HCEC 1CT (cell line): ENCODE data around the gene ZNF839.
A peak's percentile ranks its signal among the peaks of the same experiment; 100 is the strongest.
"Not testable (repeated sequence)": the region's sequence is repeated elsewhere in the genome, so short reads cannot be mapped to it uniquely, and the experiment has no call there.

Source experiments
- DNase-seq: peaks from one replicate; pipeline ENCODE4 v3.0.0-alpha.2; 2017

Gene ZNF839

DNA sequence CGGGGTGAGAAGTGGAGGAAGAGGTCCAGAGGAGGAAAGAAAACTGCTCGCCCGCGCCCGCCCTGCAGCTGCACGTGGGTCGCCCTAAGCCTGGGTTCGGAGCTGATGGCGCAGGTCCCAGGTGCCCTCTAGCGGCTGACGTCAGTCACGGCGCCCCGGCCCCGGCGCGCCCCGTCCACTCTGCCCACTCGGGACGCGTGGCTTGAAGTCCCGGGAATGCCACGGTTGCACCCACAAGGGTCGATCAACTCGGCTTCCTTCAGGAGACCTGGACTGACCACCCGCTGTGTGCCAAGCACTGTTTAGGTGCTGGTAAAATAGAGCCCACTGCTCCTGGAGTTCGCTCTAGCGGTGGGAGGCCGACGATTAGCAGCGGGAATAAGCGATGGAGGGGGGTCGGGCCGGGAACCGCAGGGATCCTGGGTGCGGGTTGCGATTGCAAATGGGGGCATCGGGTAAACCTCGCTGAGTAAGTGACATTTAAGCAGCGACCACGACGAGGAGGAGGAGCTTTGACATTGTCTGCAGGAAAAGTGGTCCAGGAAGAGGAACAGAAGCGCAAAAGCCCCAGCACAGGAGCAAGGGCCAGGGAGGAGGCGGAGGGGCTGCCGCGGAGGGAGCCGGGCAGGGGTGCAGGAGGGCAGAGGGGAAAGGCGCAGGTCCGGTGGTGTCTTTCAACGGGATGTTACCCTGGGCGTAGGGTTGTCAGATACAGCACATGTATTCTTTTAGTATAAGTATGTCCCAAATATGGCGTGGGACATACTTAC, 5.1 kb upstream of the ZNF839 start:
- peak; percentile 84 for DNase-seq

DNA sequence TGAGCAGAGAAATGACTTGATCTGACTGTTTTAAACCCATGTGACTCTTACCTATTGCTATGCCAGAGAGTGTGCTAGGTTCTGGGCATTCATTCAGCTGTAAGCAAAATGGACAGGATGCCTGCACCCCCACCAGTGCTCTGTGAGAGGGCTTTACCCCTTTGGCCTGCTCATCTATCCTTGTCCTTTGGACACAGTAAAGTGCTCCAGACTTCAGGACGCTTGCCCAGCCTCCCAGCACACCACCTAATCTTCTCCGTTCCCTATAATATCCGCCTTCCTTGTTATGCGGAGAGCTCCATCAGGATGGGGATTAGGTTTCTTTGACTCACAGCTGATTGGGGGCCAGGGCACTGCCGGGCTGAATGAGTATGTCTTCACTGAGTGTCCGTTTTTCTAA, 4.4 kb upstream of the ZNF839 start:
- no peak for DNase-seq

DNA sequence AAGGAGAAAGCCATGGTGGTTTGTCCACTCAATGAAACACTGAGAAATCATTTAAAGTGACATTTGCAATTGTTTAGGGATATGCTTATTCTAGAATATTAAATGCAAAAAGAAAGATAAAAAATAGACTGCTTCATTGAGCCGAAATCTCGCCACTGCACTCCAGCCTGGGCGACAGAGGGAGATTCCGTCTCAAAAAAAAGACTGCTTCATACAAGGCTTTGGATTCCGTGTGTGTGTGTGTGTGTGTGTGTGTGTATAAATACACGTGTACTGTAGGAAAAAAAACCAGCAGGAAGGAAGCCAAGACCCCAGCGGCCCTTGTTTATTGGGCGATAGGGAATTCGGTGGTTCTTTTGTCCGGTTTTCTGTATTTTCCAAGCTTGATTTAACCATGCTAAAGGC, 3.2 kb upstream of the ZNF839 start:
- DNase-seq: peak; percentile 57

DNA sequence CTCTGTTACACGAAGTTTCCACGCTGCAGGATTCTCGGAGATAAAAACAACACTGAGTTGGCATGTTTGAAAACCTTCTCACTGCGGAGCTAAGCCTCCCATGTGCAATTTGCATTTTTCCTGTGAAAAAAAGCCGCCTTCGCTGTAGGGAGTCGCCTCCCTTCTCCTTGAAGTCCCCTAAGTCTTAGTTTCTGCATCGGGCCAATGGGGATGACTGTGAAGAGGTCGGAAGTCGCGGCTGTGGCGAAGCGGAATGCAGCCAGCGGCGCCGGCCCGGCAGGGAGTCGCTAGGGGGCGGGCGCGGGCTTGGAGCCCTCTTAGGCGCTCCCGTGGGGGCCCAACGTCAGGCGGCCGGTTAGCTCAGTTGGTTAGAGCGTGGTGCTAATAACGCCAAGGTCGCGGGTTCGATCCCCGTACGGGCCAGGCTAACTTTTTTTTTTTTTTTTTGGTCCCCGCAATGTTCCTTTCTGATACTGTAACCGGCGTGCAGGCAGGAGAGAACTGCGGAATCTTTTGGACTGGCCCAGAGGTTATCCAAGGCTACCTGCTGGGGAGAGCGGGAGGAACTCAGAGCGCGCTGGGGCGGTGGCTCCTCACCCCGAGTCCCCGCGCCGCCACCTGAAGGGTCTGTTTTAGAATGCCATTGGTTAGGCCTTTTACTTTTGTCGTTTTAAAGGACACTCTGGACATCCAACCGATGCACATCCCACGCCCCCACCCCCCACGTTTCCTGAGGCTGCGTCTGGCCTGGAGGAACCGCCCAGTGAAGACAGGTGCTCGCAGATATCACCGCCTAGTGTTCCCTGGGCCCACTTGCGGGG, 2.6 kb upstream of the ZNF839 start:
- DNase-seq: peak; percentile 88

DNA sequence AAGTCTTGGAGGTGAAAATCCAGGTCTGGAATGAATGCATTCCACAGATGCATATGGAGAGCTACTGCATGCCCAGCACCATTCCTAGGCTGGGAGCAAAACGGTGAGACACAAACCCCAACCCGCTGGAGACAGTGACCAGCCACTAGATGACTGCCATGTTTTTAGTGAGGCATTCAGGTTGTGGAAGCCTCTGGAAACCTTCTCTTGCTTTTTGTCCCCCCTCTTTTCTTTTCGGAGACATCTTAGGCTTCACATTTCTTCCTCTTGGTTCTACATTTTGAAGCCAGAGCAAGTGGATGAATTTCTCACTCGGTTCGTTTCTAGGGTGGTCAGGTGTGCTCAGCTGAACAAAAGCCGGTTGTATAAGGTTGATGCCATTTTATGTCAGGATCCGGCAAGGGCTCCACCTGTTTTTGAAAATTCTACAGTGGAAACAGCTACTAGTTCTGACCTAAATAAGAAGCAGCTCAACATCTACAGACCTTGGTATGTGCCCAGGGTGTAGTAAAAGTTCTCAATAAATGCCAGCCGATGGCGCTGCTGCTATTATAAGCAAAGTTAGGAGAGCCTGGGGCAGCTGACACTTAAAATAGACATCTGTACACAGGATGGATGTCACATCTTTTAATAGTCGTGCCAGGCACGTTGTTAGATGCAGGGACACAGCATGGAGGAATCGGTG, 1.8 kb upstream of the ZNF839 start:
- DNase-seq: no peak

DNA sequence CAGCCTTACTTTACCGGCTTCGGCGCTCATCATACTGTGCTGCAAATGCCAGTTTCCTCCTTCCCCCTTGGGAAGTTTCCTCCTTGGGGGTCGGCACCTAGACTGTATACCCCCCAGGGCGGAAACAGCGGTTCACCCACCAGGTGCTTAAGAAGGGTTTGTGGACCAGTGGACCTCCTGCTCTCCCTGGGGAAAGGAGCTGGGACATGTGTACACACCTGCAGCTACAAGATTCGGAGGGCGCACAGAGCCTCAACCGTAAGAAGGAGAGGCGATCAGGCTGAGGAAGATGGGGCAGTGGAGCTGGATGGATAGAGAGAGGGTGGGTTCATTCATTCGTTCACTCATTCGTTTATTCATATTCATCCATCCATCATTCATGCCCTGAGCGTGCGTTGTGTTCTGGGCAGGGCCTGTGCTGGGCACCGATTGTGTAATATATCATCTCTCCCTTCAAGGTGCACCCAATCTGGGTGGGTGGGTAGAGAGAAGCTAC, 717 bp upstream of the ZNF839 start:
- DNase-seq: no peak

DNA sequence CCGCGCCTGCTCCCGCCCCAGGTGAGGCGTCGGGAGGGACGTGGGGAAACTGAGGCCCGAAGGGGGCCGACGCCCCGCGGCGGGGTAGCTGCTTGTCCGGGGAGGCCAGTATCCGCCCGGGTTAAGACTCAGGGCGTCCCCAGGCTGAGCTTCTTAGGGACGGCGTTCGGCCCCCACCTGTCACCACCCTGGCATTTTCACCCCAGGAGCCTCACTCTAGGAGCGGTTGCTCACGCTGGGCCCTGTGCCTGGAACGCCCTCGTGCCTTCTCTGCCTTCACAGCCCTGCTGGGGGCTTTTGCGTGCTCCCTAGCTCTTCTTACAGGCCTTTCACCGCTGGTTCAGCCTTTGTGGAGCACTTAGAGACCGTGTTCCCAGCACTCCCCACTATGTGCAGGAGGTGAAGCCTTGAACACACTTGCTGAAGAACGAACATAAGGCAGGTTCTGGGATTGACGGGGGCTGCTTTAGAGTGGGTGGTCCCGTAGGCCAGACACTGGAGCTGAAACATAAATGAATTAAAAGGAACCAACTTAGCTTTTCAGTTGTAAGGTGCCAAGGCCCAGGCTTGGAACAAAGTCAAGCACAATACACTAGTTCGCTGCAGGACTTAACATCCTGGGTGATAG, 601 bp downstream of the ZNF839 start:
- peak; percentile 32 for DNase-seq

DNA sequence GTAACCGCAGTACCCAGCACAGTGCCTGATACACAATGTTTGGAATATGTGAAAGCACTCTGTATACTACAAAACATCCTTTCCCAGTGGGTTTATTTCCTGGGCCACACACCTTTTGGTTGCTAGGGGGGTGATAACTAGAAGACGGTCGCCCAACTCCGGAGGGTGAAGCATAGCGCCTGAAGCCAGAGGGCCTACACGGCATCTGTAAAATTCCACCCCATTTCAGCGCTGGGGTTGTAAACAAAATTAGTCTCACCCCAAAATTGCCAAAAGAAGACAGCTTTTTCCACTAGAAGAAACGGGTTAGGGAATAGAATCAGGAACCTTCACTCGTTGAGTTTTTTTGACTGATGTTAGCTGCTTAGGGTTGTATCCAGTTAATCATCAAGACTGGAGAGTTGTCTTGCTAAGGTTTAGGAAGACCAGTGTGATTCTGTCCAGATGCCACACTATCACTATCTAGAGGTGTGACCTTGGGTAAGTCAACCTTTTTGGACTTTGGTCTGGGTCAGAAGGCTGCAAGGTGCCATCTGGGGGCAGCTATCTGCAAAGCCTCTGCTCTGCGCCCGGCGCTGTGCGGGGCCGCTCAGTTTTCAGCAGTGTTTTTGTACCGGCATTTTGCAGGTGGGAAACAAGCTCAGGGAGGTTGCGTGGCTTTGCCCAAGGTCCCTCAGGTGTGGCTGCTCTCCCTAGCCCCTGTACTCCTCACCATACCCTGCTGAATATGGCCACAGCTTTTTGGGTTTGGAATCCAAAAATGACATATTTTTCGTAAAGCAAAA, 1.3 kb downstream of the ZNF839 start:
- DNase-seq: no peak

DNA sequence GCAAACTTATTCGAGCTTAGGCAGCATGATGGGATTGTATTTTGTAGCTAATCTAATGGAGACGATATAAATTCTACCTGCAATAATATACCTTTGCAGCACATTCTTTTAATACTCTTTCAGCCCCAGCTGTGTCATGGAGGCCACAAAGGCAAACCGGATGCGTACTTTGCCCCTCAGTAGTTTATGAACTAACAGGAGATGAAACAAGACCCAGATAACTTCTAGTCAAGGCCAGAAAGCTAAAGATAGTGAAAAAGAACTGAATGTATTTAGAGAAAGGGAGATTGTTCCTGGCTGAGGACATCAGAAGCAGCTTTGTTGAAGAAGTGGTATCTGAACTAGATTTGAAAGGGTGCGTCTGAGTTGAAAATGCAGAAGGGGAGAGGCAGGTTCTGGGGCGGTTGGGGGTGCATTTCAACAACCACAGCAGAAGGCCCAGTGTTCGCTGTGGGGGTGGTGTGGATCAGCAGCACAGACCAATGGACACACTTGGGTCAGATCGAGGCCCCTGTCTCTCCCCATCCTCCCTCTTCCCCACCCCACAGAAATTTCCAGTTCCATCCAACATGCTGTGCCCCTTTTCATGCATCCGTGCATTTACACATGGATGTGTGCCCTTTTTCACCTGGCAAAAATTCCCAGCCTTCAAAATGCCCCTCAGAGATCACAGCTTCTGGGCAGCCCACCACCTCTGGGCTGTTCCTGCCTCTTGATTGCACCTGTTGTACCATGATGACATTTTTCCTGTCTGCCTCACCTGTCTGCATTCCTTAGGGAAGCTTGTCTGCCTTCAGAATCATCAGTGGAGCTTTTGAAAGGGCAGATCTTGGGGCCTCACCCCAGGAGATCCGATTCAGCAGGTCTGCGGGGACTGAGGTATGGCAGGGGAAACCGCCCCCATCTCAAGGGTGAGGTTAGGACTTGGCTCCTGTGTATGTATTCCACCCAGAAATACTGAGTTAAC, 2.2 kb downstream of the ZNF839 start:
- DNase-seq: no peak

DNA sequence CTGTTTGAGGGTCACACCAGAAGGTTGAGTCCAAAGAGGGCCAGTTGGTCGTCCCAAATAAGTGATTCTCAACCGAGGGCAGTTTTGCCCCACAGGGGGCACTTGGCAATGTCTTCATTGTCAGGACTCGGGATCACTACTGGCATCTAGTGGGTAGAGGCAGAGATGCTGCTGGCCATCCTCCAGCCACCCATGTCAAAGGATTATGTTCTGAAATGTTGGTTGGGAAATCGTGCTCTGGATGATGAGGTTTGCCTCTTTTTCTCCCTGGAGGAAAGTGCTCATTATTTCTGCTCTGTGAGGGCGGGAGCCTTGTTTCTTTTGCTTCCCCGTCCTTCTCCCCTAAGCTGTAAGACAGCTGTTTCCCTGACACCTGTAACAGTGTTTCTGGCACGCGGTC, 3.6 kb downstream of the ZNF839 start:
- DNase-seq: peak; percentile 77

DNA sequence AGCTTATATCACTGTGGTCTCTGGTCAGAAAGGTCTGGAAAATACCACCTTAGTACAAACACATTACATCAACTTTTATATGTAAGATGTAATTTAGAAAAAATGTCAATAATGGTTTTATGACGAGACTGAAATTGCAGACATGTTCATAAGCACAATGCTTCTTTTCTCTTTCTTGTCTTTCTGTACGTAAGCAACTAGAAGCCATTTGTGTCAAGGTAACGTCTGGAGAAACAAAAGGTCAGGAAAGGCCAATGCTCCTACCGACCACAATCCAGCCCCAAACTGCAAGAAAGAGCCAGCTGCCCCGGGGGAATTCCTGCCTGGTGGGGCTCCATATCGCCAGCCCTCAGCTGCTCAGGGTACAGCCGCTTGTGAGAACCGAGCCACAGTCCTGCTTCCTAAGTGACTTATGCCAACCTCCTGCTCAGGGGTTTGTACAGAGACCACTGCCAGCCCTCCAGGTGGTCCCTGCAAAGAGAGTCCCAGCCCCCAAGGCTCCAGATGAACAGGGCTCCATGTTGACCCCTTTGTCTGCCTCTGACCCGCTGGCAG, 6.3 kb downstream of the ZNF839 start:
- DNase-seq: no peak

DNA sequence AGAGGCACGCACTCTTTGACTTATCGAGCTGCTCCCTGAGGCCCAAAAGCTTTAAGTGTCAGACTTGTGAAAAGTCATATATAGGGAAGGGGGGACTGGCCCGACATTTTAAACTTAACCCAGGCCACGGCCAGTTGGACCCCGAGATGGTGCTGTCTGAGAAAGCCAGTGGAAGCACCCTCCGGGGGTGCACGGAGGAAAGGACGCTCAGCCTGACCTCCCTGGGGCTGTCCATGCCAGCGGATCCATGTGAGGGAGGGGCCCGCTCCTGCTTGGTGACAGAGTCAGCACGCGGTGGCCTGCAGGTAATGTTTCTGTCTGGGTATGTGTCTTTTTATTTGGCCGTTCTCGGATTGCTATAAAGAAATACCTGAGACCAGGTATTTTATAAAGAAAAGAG, 7.0 kb downstream of the ZNF839 start:
- no peak for DNase-seq

DNA sequence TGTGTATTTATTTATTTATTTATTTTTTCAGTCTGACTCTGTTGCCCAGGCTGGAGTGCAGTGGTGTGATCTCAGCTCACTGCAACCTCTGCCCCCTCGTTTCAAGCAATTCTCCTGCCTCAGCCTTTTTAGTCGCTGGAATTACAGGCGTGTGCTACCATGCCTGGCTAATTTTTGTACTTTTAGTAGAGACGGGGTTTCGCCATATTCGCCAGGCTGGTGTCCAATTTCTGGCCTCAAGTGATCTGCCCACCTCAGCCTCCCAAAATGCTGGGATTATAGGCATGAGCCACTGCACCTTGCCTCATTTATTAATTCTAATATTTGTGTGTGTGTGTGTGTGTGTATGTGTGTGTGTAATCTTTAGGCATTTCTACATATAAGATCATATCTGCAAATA, 9.8 kb downstream of the ZNF839 start:
- DNase-seq: not testable (repeated sequence)

DNA sequence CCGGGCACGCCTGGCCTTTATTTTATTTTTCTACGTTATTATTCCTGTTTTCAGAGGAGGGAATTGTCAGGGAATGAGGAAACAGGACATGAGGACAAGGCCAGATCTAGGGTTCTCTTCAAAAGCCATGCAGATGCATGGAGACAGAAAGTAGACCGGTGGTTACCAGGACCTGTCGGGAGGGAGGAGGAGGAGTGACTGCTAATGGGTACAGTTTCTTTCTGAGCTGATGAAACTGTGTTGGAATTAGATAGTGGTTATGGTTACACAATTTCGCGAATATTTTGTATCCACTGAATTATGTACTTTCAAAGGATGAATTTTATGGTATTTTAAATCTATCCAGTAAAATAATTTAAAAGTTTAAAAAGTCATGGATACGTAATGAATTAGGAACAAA, 11.3 kb downstream of the ZNF839 start:
- no peak for DNase-seq

DNA sequence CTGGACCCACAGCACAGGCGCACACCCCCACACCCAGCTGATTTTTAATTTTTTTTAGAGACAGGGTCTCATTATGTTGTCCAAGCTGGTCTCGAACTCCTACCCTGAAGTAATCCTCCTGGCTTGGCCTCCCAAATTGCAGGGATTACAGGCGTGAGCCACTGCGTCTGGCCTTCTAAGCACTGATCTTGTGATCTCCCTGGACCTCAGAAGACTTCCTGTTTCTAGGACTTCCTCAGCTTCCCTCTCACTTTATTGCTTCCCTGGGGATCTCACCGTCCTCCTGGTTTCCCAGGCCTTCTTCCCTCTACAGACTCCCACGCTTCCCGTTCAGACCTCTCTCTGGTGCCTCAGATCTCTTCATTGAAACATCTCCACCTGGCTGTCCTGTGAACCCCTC, 13.8 kb downstream of the ZNF839 start:
- DNase-seq: no peak

DNA sequence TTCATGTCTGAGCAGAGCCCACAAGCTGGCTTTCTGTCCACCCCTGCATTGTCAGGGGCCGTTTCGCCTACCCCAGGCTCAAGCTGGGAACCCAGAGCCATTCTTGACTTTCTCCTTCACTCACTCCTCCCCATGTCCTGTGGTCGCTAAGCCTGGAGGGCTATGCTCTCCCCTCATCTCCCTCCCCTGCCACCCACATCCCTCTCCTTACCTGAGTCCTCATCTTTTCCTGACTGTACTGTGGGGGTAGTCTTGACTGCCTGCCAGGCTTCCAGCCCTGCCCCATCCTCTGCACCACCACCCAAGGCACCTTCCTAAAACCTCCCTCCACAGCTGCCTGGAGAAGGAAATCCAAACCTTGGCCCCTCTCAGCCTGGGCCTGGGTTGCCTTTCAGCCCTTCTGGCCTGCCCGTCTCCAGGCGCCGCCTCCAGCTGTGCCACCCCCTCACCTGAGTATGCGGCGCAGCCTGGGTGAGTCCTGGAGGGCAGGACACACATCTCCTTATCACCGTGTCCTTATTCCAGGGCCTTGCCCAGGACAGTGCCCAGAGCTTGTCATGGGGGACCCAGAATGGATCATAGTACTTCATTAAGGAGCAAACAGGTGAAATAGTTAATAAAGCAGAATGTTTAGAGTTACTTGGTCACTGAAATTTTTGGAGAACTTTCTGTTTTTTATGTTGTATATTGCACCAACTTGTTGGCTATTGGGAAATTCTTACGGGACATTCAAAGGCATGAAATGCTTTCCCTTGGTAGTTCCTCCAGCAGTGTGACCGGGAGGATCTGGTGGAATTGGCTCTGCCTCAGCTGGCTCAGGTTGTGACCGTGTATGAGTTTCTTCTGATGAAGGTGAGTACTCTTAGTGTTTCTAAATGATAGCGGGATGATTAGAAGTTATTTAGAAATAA, 14.5 kb downstream of the ZNF839 start:
- no peak for DNase-seq

DNA sequence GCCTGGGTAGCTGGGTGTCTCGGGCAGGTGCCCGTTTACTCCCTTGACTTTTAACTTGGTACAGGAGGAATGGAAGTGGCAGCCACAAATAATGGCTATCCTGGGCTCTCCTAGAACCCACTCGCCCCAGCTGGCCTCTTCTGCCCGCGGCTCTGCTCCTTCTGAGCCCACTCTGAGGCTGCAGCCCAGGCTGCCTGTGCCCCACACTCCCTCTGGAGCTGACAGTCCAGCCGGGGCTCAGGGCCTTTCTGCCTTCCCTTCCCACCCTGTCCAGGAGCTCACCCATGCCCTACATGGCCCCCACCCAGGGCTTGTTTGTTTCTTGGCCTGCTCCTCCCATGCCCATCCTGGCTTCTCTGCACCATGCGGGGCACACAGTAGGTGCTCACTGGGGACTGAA, 15.6 kb downstream of the ZNF839 start:
- no peak for DNase-seq

DNA sequence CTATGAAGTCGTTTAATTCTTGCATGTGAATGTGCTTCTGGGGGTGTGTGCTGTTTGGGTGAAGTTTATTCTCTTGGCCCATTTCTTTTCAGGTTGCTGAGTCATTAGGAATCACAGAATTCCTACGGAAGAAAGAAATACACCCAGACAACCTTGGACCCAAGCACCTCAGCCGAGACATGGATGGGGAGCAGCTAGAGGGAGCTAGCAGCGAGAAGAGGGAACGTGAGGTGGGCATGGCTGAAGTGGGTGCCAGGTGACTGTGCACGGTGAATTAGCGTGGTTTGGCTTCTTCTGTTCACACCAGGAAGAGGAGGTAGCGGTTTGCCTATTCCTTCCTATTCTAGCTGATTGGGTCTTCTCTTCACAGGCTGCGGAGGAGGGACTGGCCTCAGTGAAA, 19.2 kb downstream of the ZNF839 start:
- DNase-seq: no peak

DNA sequence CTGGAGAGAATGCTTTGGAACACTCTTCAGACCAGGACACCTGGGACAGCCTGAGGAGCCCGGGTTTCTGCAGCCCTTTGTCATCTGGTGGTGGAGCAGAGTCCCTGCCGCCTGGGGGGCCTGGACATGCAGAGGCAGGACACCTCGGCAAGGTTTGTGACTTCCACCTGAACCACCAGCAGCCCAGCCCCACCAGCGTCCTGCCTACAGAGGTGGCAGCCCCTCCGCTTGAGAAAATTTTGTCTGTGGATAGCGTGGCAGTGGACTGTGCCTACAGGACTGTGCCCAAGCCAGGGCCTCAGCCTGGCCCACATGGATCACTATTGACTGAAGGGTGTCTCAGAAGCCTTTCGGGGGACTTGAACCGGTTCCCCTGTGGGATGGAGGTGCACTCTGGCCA, 22.0 kb downstream of the ZNF839 start:
- no peak for DNase-seq

DNA sequence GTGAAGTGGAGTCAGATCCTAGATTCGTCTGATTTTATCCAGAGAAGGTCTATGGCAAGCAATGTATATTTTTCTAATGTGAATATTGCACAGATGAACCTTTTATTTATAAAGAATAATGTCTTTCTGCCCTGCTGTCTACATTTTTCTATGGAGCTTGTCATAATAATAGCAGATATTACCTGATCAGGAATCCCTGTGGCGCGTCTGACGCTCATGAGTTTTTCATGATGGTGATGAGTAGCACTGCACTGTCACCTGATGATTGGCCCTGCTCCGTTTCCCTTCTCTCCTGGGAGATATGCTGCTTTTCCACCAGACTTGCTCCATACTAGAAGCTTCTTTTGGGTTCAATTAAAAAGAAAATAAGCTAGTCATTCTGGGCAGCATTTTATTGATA, 22.7 kb downstream of the ZNF839 start:
- no peak for DNase-seq
